ENCODE data around the gene MROH2A. TPM values are rescaled to one million over a fixed set of nuclear protein-coding genes. Genes with fewer than 3 reads are reported as not detected.
A peak's percentile ranks its signal among the peaks of the same experiment; 100 is the strongest.

MROH2A gene
- total and polyA plus RNA-seq, 12 donors: not detected

GRCh38 chr2:233846387-233847247, 68.5 kb downstream of the MROH2A start:
- Histone ChIP-seq H3K4me3 (no peak overlapping the region), H3K4me1 (no peaks in the 10 kb centered on the region), H3K27me3 (peaks cover 0 to 4% (median 0%) of the 10 kb centered on the region in 7 donors), H3K36me3 (peaks cover 0 to 89% (median 0%) of the 10 kb centered on the region in 9 donors), H3K9me3 (no peaks in the 10 kb centered on the region), H3K27ac (no peak overlapping the region)
- WGBS, 2 donors: 63 to 75% methylated on average over 16 of the region's 16 CpGs
- peak in 2 of 8 donors; percentile 42 to 43 for ATAC-seq
- TF ChIP-seq CTCF (IDR thresholded peaks at IDR 0.05): no peak
- intact Hi-C loops (cut with DNase I): loop anchor here in 1 of 10 donors (10.0 kb wide), 1 partner anchor 502 kb away; no protein-coding TSS in a partner anchor
- no peak for DNase-seq

- H3K9me3 ChIP-seq: no peaks in the 10 kb centered on the region
- no peak overlapping the region for H3K4me3 ChIP-seq
- H3K27ac ChIP-seq: no peak overlapping the region
- DNase-seq (no peak), ATAC-seq (no peak)
- peaks cover 0 to 11% (median 0%) of the 10 kb centered on the region in 7 donors for H3K27me3 ChIP-seq
- 97 to 98% methylated on average over 13 of the region's 13 CpGs for WGBS, 2 donors
- H3K36me3 ChIP-seq: peaks cover 0 to 82% (median 0%) of the 10 kb centered on the region in 9 donors
- peaks cover 0 to 7% (median 0%) of the 10 kb centered on the region in 9 donors for H3K4me1 ChIP-seq
- intact Hi-C loops (cut with DNase I): loop anchor here in 1 of 10 donors (10.0 kb wide), 1 partner anchor 503 kb away; no protein-coding TSS in a partner anchor
- TF ChIP-seq CTCF (IDR thresholded peaks at IDR 0.05): no peak
Observed at GRCh38 chr2:233847248-233847898, 69.2 kb downstream of the MROH2A start.

DNA sequence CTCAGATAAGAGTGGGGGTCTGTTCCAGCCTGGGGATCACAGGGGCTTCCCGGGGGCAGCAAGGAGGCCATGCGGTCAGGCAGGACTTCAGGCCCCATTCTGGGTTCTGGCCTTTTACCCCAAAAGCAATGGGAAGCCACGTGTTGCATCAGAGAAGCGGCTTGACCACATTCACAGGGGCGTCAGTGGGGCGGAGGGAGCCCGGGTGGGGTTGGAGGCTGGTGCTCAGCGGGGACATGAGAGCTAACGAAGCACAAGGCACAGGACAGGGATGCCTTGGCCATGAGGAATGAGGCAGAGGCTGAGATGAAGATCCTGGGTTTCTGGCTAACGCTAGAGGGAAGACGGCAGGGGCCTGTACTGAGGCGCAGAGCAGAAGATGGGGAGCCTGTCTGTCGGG, 70.1 kb downstream of the MROH2A start:
- Histone ChIP-seq H3K4me1 (peaks cover 0 to 16% (median 0%) of the 10 kb centered on the region in 9 donors), H3K27me3 (peaks cover 0 to 17% (median 0%) of the 10 kb centered on the region in 7 donors), H3K9me3 (no peaks in the 10 kb centered on the region), H3K36me3 (peaks cover 0 to 73% (median 0%) of the 10 kb centered on the region in 9 donors), H3K27ac (no peak overlapping the region), H3K4me3 (no peak overlapping the region)
- DNase-seq: no peak
- ATAC-seq: no peak
- no peak for TF ChIP-seq CTCF (IDR thresholded peaks at IDR 0.05)
- 96% methylated on average over 13 of the region's 13 CpGs for WGBS, 2 donors
- intact Hi-C loops (cut with DNase I): loop anchor here in 1 of 10 donors (10.0 kb wide), 1 partner anchor 503 kb away; no protein-coding TSS in a partner anchor

DNA sequence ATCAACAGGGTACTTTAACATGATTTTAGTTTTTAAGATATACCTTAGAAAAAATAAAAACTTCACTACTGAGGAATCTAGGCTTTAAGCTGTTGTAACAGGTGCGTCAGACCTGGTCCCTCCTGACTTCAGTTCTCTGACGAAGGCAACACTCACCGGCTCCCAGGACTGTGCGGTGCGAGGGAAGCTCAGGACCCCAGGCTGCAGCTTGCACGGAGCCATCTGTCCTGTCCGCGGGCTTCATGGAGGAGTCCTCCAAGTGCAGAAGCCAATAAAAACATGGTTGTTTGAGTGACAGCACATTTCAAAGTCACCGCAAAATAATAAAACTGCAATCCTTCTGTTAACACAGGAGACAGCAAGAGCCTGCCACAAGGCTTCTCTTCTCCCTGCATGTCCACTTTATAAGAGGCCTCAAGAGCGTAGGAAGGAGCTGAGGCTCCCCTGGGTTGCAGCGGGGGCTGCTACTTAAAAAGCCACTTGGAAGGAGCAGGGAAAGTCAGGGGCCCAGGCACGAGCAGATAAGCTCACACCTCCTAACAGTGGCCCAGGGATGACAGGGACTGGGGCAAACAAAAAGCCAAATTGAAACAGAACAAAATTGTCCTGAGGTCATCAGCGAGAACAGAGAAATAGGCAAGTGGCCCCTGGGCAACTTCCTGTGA, 71.6 kb downstream of the MROH2A start:
- H3K36me3 ChIP-seq: peaks cover 0 to 59% (median 0%) of the 10 kb centered on the region in 9 donors
- DNase-seq (no peak), ATAC-seq (no peak)
- peaks cover 0 to 17% (median 0%) of the 10 kb centered on the region in 7 donors for H3K27me3 ChIP-seq
- H3K27ac ChIP-seq: no peak overlapping the region
- no peaks in the 10 kb centered on the region for H3K9me3 ChIP-seq
- no peak for TF ChIP-seq CTCF (IDR thresholded peaks at IDR 0.05)
- peaks cover 3 to 25% (median 9%) of the 10 kb centered on the region in 9 donors for H3K4me1 ChIP-seq
- WGBS, 2 donors: 91 to 94% methylated on average over 13 of the region's 13 CpGs
- H3K4me3 ChIP-seq: no peak overlapping the region
- intact Hi-C loops (cut with DNase I): loop anchor here in 1 of 10 donors (10.0 kb wide), 1 partner anchor 505 kb away; no protein-coding TSS in a partner anchor
